Measurements from ENCODE around the gene SMARCC1. TPM values are rescaled to one million over a fixed set of nuclear protein-coding genes. Genes with fewer than 3 reads are reported as not detected.
A peak's percentile ranks its signal among the peaks of the same experiment; 100 is the strongest.

SMARCC1 gene
- total RNA-seq, 1 donor: 50.9 TPM

- no peak for DNase-seq (ENCODE audit: low read depth in 2 of 3, low spot score in 2 of 3)
Measured at GRCh38 chr3:47711596-47711995, 70.1 kb downstream of the SMARCC1 start.

- no peak for DNase-seq (ENCODE audit: low read depth in 2 of 3, low spot score in 2 of 3)
Measured at GRCh38 chr3:47705391-47705790, 76.3 kb downstream of the SMARCC1 start.

GRCh38 chr3:47704237-47704612 lies 77.5 kb downstream of the SMARCC1 start:
- no peak for DNase-seq (ENCODE audit: low read depth in 2 of 3, low spot score in 2 of 3)

GRCh38 chr3:47701388-47701787 lies 80.3 kb downstream of the SMARCC1 start:
- no peak for DNase-seq (ENCODE audit: low read depth in 2 of 3, low spot score in 2 of 3)

GRCh38 chr3:47692158-47692557 lies 89.5 kb downstream of the SMARCC1 start:
- DNase-seq (ENCODE audit: low read depth in 2 of 3, low spot score in 2 of 3): no peak

- DNase-seq (ENCODE audit: low read depth in 2 of 3, low spot score in 2 of 3): no peak
Measured at GRCh38 chr3:47688488-47688887, 93.2 kb downstream of the SMARCC1 start.

- DNase-seq (ENCODE audit: low read depth in 2 of 3, low spot score in 2 of 3): no peak
Measured at GRCh38 chr3:47685037-47685436, 96.7 kb downstream of the SMARCC1 start.

GRCh38 chr3:47681016-47681415 lies 100.7 kb downstream of the SMARCC1 start:
- DNase-seq (ENCODE audit: low read depth in 2 of 3, low spot score in 2 of 3): no peak

- no peak for DNase-seq (ENCODE audit: low read depth in 2 of 3, low spot score in 2 of 3)
Measured at GRCh38 chr3:47678446-47679338, 103.0 kb downstream of the SMARCC1 start.

GRCh38 chr3:47669026-47669749 lies 112.5 kb downstream of the SMARCC1 start:
- DNase-seq (ENCODE audit: low read depth in 2 of 3, low spot score in 2 of 3): no peak

GRCh38 chr3:47666118-47666517 lies 115.6 kb downstream of the SMARCC1 start:
- DNase-seq (ENCODE audit: low read depth in 2 of 3, low spot score in 2 of 3): no peak

GRCh38 chr3:47664519-47664918 lies 117.2 kb downstream of the SMARCC1 start:
- peak in 2 of 3 donors; percentile 20 to 52 for DNase-seq (ENCODE audit: low read depth in 2 of 3, low spot score in 2 of 3)

GRCh38 chr3:47663630-47664240 lies 118.0 kb downstream of the SMARCC1 start:
- DNase-seq (ENCODE audit: low read depth in 2 of 3, low spot score in 2 of 3): no peak

GRCh38 chr3:47661121-47661752 lies 120.5 kb downstream of the SMARCC1 start:
- no peak for DNase-seq (ENCODE audit: low read depth in 2 of 3, low spot score in 2 of 3)

- DNase-seq (ENCODE audit: low read depth in 2 of 3, low spot score in 2 of 3): peak in 1 of 3 donors; percentile 16
Measured at GRCh38 chr3:47658444-47658843, 123.2 kb downstream of the SMARCC1 start.

- peak in 1 of 3 donors; percentile 8 for DNase-seq (ENCODE audit: low read depth in 2 of 3, low spot score in 2 of 3)
Measured at GRCh38 chr3:47652142-47652541, 129.6 kb downstream of the SMARCC1 start.

- no peak for DNase-seq (ENCODE audit: low read depth in 2 of 3, low spot score in 2 of 3)
Measured at GRCh38 chr3:47650294-47650693, 131.4 kb downstream of the SMARCC1 start.

- no peak for DNase-seq (ENCODE audit: low read depth in 2 of 3, low spot score in 2 of 3)
Measured at GRCh38 chr3:47647550-47647949, 134.1 kb downstream of the SMARCC1 start.

GRCh38 chr3:47646362-47646761 lies 135.3 kb downstream of the SMARCC1 start:
- no peak for DNase-seq (ENCODE audit: low read depth in 2 of 3, low spot score in 2 of 3)

GRCh38 chr3:47645551-47645950 lies 136.1 kb downstream of the SMARCC1 start:
- no peak for DNase-seq (ENCODE audit: low read depth in 2 of 3, low spot score in 2 of 3)

GRCh38 chr3:47643092-47643491 lies 138.6 kb downstream of the SMARCC1 start:
- DNase-seq (ENCODE audit: low read depth in 2 of 3, low spot score in 2 of 3): no peak

Data from hematopoietic multipotent progenitor cell (in vitro differentiated cells).